Measurements from ENCODE around the gene DYNC1I1. TPM values are rescaled to one million over a fixed set of nuclear protein-coding genes. Genes with fewer than 3 reads are reported as not detected.
A peak's percentile ranks its signal among the peaks of the same experiment; 100 is the strongest.

Gene DYNC1I1
- total and polyA plus RNA-seq, 2 donors (not counting 3 experiments of a cell fraction or from before 2014, with no cell fraction given), result 1.8 to 3.6 TPM

GRCh38 chr7:95725205-95725604, 47.1 kb upstream of the DYNC1I1 start:
- no peak overlapping the region for H3K9ac ChIP-seq (replicated peaks; ENCODE audit: extremely low read depth, insufficient read depth, low read length)
- ChIA-PET CTCF (interaction anchor here (1.0 to 7.5 kb wide), 9 partner anchors 69 to 1302 kb away, joined by 3 to 274 read pairs (median 5); no protein-coding TSS in a partner anchor), POLR2A (no interaction called here)
- no TSS peak for BruUV-seq (replicated peaks)
- H3K36me3 ChIP-seq (ENCODE audit: control insufficient read depth in 2 of 2, extremely low read depth in 1 of 2, insufficient read depth in 2 of 2, low read length in 2 of 2), result no peaks in the 10 kb centered on the region
- DNase-seq (ENCODE audit: low read depth, low spot score) (peak; percentile 9), FAIRE-seq (no peak)
- no peaks in the 10 kb centered on the region for H3K4me1 ChIP-seq (ENCODE audit: control insufficient read depth, extremely low read depth, insufficient read depth, low read length)
- H3K4me3 ChIP-seq (replicated peaks in 1 of 3; ENCODE audit: insufficient read depth in 1 of 3, low read depth in 1 of 3, low read length in 3 of 3), result no peak overlapping the region
- TF ChIP-seq FOS (IDR thresholded peaks at IDR 0.05; ENCODE audit: borderline replicate concordance, insufficient read depth, low read length), result no peak
- TF ChIP-seq EZH2 (IDR thresholded peaks at IDR 0.05; ENCODE audit: borderline replicate concordance, low read depth, low read length, severe bottlenecking), result no peak
- TF ChIP-seq JUN (IDR thresholded peaks at IDR 0.05; ENCODE audit: borderline replicate concordance, insufficient read depth, insufficient read length, low read depth), result no peak
- no peak for TF ChIP-seq GATA2 (IDR thresholded peaks at IDR 0.05; ENCODE audit: insufficient read depth, insufficient read length, low read depth, low read length)
- TF ChIP-seq POLR2A (IDR thresholded peaks at IDR 0.05; ENCODE audit: low read depth, low read length), result no peak
- TF ChIP-seq POLR2AphosphoS5 (IDR thresholded peaks at IDR 0.05; ENCODE audit: insufficient read depth, low read depth, low read length), result no peak
- TF ChIP-seq MYC (IDR thresholded peaks at IDR 0.05; ENCODE audit: low read depth, low read length), result no peak
- TF ChIP-seq MAX (IDR thresholded peaks at IDR 0.05; ENCODE audit: insufficient read depth, insufficient read length), result no peak
- TF ChIP-seq CTCF (IDR thresholded peaks at IDR 0.05; ENCODE audit: extremely low read depth in 1 of 2, insufficient read depth in 1 of 2, low read depth in 1 of 2, low read length in 2 of 2), result no peak
- intact Hi-C loops (cut with micrococcal nuclease), result no loop called here
- no peaks in the 10 kb centered on the region for H3K9me1 ChIP-seq (replicated peaks; ENCODE audit: control insufficient read depth, extremely low read depth, insufficient read depth, low read length)
- H3K4me2 ChIP-seq (ENCODE audit: insufficient read depth, low read length), result no peak overlapping the region
- no peaks in the 10 kb centered on the region for H4K20me1 ChIP-seq (replicated peaks; ENCODE audit: control insufficient read depth, extremely low read depth, insufficient read depth, low read length)
- H3K79me2 ChIP-seq (ENCODE audit: control insufficient read depth, insufficient read depth, low read length), result no peaks in the 10 kb centered on the region
- no peak overlapping the region for H3K27ac ChIP-seq (ENCODE audit: insufficient read depth, low read depth, low read length)
- H3K27me3 ChIP-seq (ENCODE audit: control insufficient read depth in 2 of 2, insufficient read depth in 2 of 2, low read length in 2 of 2), result peaks cover 7 to 13% of the 10 kb centered on the region in 2 experiments
- dilution Hi-C loops (cut with MboI; ENCODE audit: extremely low pct_ligation_motif_present, low sequenced_read_pairs), result no loop called here
- no peak overlapping the region for H2AFZ ChIP-seq (ENCODE audit: low read depth, low read length)
- no peaks in the 10 kb centered on the region for H3K9me3 ChIP-seq (replicated peaks; ENCODE audit: control insufficient read depth, insufficient read depth, low read length)
